HG02763 (cell line): ENCODE measurements around the gene ZNF512B.
"Not testable (repeated sequence)": the region's sequence is repeated elsewhere in the genome, so short reads cannot be mapped to it uniquely, and the experiment has no call there.

ENCODE experiments used
- ATAC-seq: cut with Tn5 transposase; IDR thresholded peaks from one replicate; pipeline ENCODE4 v1.9.1; 2021; ENCODE audit warnings: mild to moderate bottlenecking, moderate library complexity; ENCODE audit not compliant: unreplicated experiment

Gene ZNF512B

GRCh38 chr20:63969838-63970713 lies at the start of gene ZNF512B:
ZNF512B (minus strand) TSS chr20:63969930; CDS start chr20:63967950, 1,980 bp downstream.
- ATAC-seq, result no peak

GRCh38 chr20:64015635-64016034 lies 45.9 kb upstream of the ZNF512B start:
- ATAC-seq, result no peak

- not testable (repeated sequence) for ATAC-seq
These were observed 42.8 kb upstream of the ZNF512B start for GRCh38 chr20:64012385-64013154.

- no peak for ATAC-seq
These were observed 41.6 kb upstream of the ZNF512B start for GRCh38 chr20:64011366-64011779.

GRCh38 chr20:64010711-64011237 lies 41.0 kb upstream of the ZNF512B start:
- ATAC-seq, result no peak

GRCh38 chr20:64009811-64010387 lies 40.2 kb upstream of the ZNF512B start:
- ATAC-seq, result no peak

- ATAC-seq, result no peak
These were observed 37.2 kb upstream of the ZNF512B start for GRCh38 chr20:64006902-64007301.

GRCh38 chr20:64006490-64006889 lies 36.8 kb upstream of the ZNF512B start:
- ATAC-seq, result no peak

- ATAC-seq, result no peak
These were observed 35.7 kb upstream of the ZNF512B start for GRCh38 chr20:64005394-64005793.

GRCh38 chr20:64003960-64004725 lies 34.4 kb upstream of the ZNF512B start:
- no peak for ATAC-seq

GRCh38 chr20:64001607-64002011 lies 31.9 kb upstream of the ZNF512B start:
- ATAC-seq, result no peak

GRCh38 chr20:64000906-64001305 lies 31.2 kb upstream of the ZNF512B start:
- ATAC-seq, result no peak

- ATAC-seq, result no peak
These were observed 13.2 kb upstream of the ZNF512B start for GRCh38 chr20:63982937-63983336.

GRCh38 chr20:63980806-63981728 lies 11.3 kb upstream of the ZNF512B start, which contains the start of gene PRPF6:
PRPF6 (plus strand) TSS chr20:63981132; CDS start chr20:63981246, 114 bp downstream.
- peak; percentile 56 for ATAC-seq

- ATAC-seq, result peak; percentile 6
These were observed 10.6 kb upstream of the ZNF512B start for GRCh38 chr20:63980317-63980805.

GRCh38 chr20:63979557-63980316 lies 10.0 kb upstream of the ZNF512B start, which contains the start of gene SAMD10:
SAMD10 (minus strand) TSS chr20:63979642; CDS start chr20:63979467, 175 bp downstream.
- peak; percentile 37 for ATAC-seq

GRCh38 chr20:63979229-63979556 lies 9.5 kb upstream of the ZNF512B start:
- ATAC-seq, result no peak
